SK-N-SH (cell line): Measurements from ENCODE around the gene SLC27A4. TPM values are rescaled to one million over a fixed set of nuclear protein-coding genes. Genes with fewer than 3 reads are reported as not detected.

ENCODE experiments used
- CTCF ChIA-PET: fragments of 300-600, 350-600 bp; formaldehyde crosslinking; extraction: SDS; loops from one replicate; lab custom pipeline; 2021; lab: Yijun Ruan, JAX
- POLR2A ChIA-PET: fragments of 350-600 bp; sonication (Branson Sonifier 250); formaldehyde crosslinking; extraction: SDS; loops from one replicate; lab custom pipeline; 2020; ENCODE audit warnings: antibody characterized with exemption, inconsistent platforms; lab: Yijun Ruan, JAX
- DNase-seq: peaks from one replicate; pipeline ENCODE4 v3.0.0; 2012
- H2AFZ ChIP-seq: fragments of 200-600 bp; sonication (generic); 2 replicates; pipeline ENCODE4 v1.8.1; 2016; ENCODE audit warnings: antibody characterized with exemption, mild to moderate bottlenecking, low read depth
- H3F3A ChIP-seq: fragments of 200-600 bp; sonication (generic); replicated peaks from 2 replicates; pipeline ENCODE3; 2016; ENCODE audit warnings: antibody characterized with exemption, mild to moderate bottlenecking; ENCODE audit not compliant: insufficient read depth
- H3K27ac ChIP-seq, 2 experiments: fragments of 200-500 bp in 1 of 2; fragments of 200-600 bp in 1 of 2; sonication (Bioruptor generic) in 1 of 2; sonication (generic), shearing (Covaris generic) in 1 of 2; 2 replicates each; pipeline versions ENCODE4 v1.5.1 to v1.6.1; 2014 to 2016; ENCODE audit warnings: low read depth in 2 of 2, inconsistent platforms in 1 of 2, low read length in 1 of 2, mild to moderate bottlenecking in 1 of 2, mixed read lengths in 1 of 2
- H3K27me3 ChIP-seq: fragments of 200-600 bp; sonication (generic), shearing (Covaris generic); 2 replicates; pipeline ENCODE4 v1.6.1; 2016; ENCODE audit warnings: mixed run types; ENCODE audit not compliant: insufficient read depth
- H3K36me3 ChIP-seq, 2 experiments: fragments of 200-500 bp in 1 of 2; fragments of 200-600 bp in 1 of 2; sonication (Bioruptor generic) in 1 of 2; sonication (generic) in 1 of 2; replicated peaks in 1 of 2; 2 replicates each; pipeline versions ENCODE3 to v1.5.1; 2014 to 2016; ENCODE audit warnings: low read length in 1 of 2, mild to moderate bottlenecking in 1 of 2; ENCODE audit not compliant: insufficient read depth in 2 of 2, control insufficient read depth in 1 of 2
- H3K4me1 ChIP-seq, 2 experiments: fragments of 200-500 bp in 1 of 2; fragments of 200-600 bp in 1 of 2; sonication (Bioruptor generic) in 1 of 2; sonication (generic), shearing (Covaris generic) in 1 of 2; 2 replicates each; pipeline versions ENCODE4 v1.5.1 to v1.6.1; 2014 to 2016; ENCODE audit warnings: low read depth in 1 of 2, low read length in 1 of 2, mixed run types in 1 of 2; ENCODE audit not compliant: insufficient read depth in 2 of 2, control insufficient read depth in 1 of 2
- H3K4me2 ChIP-seq: fragments of 200-600 bp; sonication (generic), shearing (Covaris generic); 2 replicates; pipeline ENCODE4 v1.6.1; 2017; ENCODE audit warnings: mixed run types
- H3K4me3 ChIP-seq, 2 experiments: fragments of 200-500 bp in 1 of 2; fragments of 200-600 bp in 1 of 2; sonication (Bioruptor generic) in 1 of 2; sonication (generic), shearing (Covaris generic) in 1 of 2; 2 replicates each; pipeline versions ENCODE4 v1.5.1 to v1.8.1; 2014 to 2016; ENCODE audit warnings: low read depth in 2 of 2, inconsistent platforms in 1 of 2, low read length in 1 of 2, mild to moderate bottlenecking in 1 of 2, mixed read lengths in 1 of 2, moderate library complexity in 1 of 2
- H3K79me2 ChIP-seq: fragments of 200-600 bp; sonication (generic); 2 replicates; pipeline ENCODE4 v1.8.1; 2017; ENCODE audit warnings: mild to moderate bottlenecking; ENCODE audit not compliant: insufficient read depth
- H3K9ac ChIP-seq: fragments of 200-600 bp; sonication (generic); 2 replicates; pipeline ENCODE4 v1.6.1; 2017; ENCODE audit warnings: mixed run types
- H3K9me2 ChIP-seq: fragments of 200-600 bp; sonication (generic); 2 replicates; pipeline ENCODE4 v1.6.1; 2017; ENCODE audit warnings: mixed run types
- H3K9me3 ChIP-seq: fragments of 200-600 bp; sonication (generic); 2 replicates; pipeline ENCODE4 v1.6.1; 2017; ENCODE audit warnings: mixed run types, mild to moderate bottlenecking, moderate library complexity
- H4K20me1 ChIP-seq: fragments of 200-600 bp; sonication (generic); 2 replicates; pipeline ENCODE4 v1.6.1; 2017; ENCODE audit warnings: mild to moderate bottlenecking, mixed run types; ENCODE audit not compliant: insufficient read depth
- ELF1 ChIP-seq: IDR thresholded peaks from 2 replicates; pipeline ENCODE4 v1.4.0; 2012
- EP300 ChIP-seq, 2 experiments: IDR thresholded peaks; 2 replicates each; pipeline versions ENCODE4 v1.4.0 to v1.6.1; 2012; ENCODE audit warnings: borderline replicate concordance in 1 of 2, low read depth in 1 of 2, low read length in 1 of 2
- FOXJ3 ChIP-seq: sonication (generic); formaldehyde crosslinking; IDR thresholded peaks from 2 replicates; pipeline ENCODE4 v1.5.1; 2020; ENCODE audit warnings: mild to moderate bottlenecking, missing genetic modification reagents
- FOXM1 ChIP-seq: IDR thresholded peaks from 2 replicates; pipeline ENCODE4 v1.4.0; 2012; ENCODE audit warnings: low read depth, mild to moderate bottlenecking
- GABPA ChIP-seq: IDR thresholded peaks from 2 replicates; pipeline ENCODE4 v1.4.0; 2012; ENCODE audit warnings: low read depth, mild to moderate bottlenecking
- MXI1 ChIP-seq: IDR thresholded peaks from 2 replicates; pipeline ENCODE4 v1.6.1; 2012; ENCODE audit warnings: mild to moderate bottlenecking, low read depth, low read length, improper control_type of control experiment
- NFIC ChIP-seq: IDR thresholded peaks from 2 replicates; pipeline ENCODE4 v1.4.0; 2012; ENCODE audit warnings: borderline replicate concordance
- RCOR1 ChIP-seq: fragments of 150-350 bp; IDR thresholded peaks from 2 replicates; pipeline ENCODE4 v1.6.1; 2017; ENCODE audit warnings: antibody characterized with exemption, low read length
- RFX5 ChIP-seq: IDR thresholded peaks from 2 replicates; pipeline ENCODE4 v1.6.1; 2012; ENCODE audit warnings: mild to moderate bottlenecking, improper control_type of control experiment, low read length
- RXRA ChIP-seq: IDR thresholded peaks from 2 replicates; pipeline ENCODE4 v1.4.0; 2012; ENCODE audit warnings: low read depth, mild to moderate bottlenecking, borderline replicate concordance
- SMC3 ChIP-seq: IDR thresholded peaks from 2 replicates; pipeline ENCODE4 v1.6.1; 2012; ENCODE audit warnings: low read depth, low read length, improper control_type of control experiment
- TCF12 ChIP-seq: IDR thresholded peaks from 2 replicates; pipeline ENCODE4 v1.4.0; 2012
- TEAD4 ChIP-seq: IDR thresholded peaks from 2 replicates; pipeline ENCODE4 v1.4.0; 2012; ENCODE audit warnings: mild to moderate bottlenecking, borderline replicate concordance; ENCODE audit not compliant: insufficient read depth
- WGBS: methylation state at CpG from one replicate; pipeline ENCODE4 v1.1.6; 2017; ENCODE audit warnings: low lambda C conversion rate; 5-methylcytosine and 5-hydroxymethylcytosine counted together
- polyA plus RNA-seq, 3 experiments: library from polyadenylated mRNA; depleted of rRNA; stranded (reverse); fragments of >200 nt; gene quantifications; 2 replicates each; pipeline ENCODE4 v1.2.3, GENCODE V29; 2012
- TF ChIP-seq, protein P1 (sequence below): IDR thresholded peaks from 2 replicates; pipeline ENCODE4; 2012
- TF ChIP-seq, protein P2 (sequence below): fragments of 200-600 bp; sonication (generic); IDR thresholded peaks from 2 replicates; pipeline ENCODE4 v1.6.1; 2017; ENCODE audit warnings: antibody characterized with exemption, mild to moderate bottlenecking, moderate library complexity
- TF ChIP-seq, protein P3 (sequence below): IDR thresholded peaks from 2 replicates; pipeline ENCODE4 v1.6.1; 2012; ENCODE audit warnings: mild to moderate bottlenecking, low read depth, low read length, moderate library complexity
- TF ChIP-seq, protein P4 (sequence below): IDR thresholded peaks from 2 replicates; pipeline ENCODE4 v1.4.0; 2012; ENCODE audit warnings: low read depth, borderline replicate concordance

Gene SLC27A4
- polyA plus RNA-seq, 1 of the 3 experiments (the other 2 are of a cell fraction), result 24.1 TPM

DNA sequence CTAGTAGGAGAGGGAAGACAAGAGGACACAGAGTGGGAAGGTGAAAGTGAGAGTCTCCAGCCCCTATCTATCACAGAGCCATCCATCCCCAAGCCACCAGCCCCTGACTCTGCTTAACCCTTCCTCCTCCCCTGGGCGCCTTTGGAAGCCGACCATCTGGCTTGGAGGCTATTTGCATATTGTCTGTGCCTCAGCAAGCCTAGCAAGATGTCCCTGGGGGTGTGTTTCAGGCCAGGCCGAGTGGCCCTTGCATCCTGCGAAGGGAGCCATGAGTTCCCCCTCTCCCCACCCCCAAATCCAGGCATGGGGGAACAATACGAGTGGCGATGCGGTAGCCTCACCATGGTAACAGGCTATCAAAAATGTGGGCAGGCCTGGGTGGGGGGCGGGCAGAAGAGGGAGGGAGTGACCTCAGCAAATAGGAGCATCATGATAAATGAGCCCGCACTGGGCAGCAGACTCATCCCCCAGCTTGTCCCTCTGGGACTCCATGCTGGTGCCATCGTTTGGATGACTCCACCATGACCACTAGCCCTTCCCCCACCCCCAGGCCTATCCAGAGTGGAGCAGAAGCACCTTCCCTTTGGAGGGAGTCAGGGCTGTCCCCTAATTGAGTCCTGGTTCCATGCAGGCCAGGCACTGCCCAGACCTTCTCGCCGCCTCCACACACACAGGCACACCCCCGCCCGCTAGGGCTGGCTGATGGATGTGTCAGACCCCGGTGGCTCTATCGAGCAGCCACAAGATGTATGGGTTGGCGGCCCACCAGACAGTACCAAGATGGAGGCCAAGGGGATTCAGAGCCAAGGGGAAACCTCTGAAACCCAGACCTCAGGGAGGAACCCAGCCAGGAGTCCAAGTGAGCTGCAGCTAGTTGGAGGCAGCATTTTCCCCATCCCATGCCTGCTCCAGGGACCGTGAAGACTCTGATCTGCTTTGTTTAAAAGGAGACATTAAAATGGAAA lies 45.5 kb downstream of the SLC27A4 start:
- Histone ChIP-seq H3K27me3 (no peaks in the 10 kb centered on the region), H2AFZ (no peak overlapping the region), H3K9me3 (no peaks in the 10 kb centered on the region), H3K9me2 (no peaks in the 10 kb centered on the region), H3K27ac (no peak overlapping the region), H3K36me3 (peaks cover 11 to 69% of the 10 kb centered on the region in 2 experiments), H4K20me1 (no peaks in the 10 kb centered on the region), H3K4me2 (no peak overlapping the region), H3K4me3 (no peak overlapping the region), H3K4me1 (peaks cover 0 to 12% of the 10 kb centered on the region in 2 experiments; a peak in 1 of 4 replicates), H3K9ac (no peak overlapping the region), H3F3A (no peaks in the 10 kb centered on the region), H3K79me2 (peaks cover 13% of the 10 kb centered on the region; the same call in 1 of the 2 replicates)
- TF ChIP-seq FOXJ3 (CRISPR knock-in tag) (no peak), FOXM1 (no peak), RFX5 (no peak), TEAD4 (no peak), ELF1 (no peak), MXI1 (no peak), TCF12 (no peak), EP300 (IDR thresholded peaks at IDR 0.05; ENCODE audit: borderline replicate concordance in 1 of 2, low read depth in 1 of 2, low read length in 1 of 2) (no peak), RCOR1 (no peak), RXRA (no peak), SMC3 (no peak), GABPA (no peak), NFIC (no peak)
- TF ChIP-seq, protein P1, sequence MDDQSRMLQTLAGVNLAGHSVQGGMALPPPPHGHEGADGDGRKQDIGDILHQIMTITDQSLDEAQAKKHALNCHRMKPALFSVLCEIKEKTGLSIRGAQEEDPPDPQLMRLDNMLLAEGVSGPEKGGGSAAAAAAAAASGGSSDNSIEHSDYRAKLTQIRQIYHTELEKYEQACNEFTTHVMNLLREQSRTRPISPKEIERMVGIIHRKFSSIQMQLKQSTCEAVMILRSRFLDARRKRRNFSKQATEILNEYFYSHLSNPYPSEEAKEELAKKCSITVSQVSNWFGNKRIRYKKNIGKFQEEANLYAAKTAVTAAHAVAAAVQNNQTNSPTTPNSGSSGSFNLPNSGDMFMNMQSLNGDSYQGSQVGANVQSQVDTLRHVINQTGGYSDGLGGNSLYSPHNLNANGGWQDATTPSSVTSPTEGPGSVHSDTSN, result no peak
- TF ChIP-seq, protein P2, sequence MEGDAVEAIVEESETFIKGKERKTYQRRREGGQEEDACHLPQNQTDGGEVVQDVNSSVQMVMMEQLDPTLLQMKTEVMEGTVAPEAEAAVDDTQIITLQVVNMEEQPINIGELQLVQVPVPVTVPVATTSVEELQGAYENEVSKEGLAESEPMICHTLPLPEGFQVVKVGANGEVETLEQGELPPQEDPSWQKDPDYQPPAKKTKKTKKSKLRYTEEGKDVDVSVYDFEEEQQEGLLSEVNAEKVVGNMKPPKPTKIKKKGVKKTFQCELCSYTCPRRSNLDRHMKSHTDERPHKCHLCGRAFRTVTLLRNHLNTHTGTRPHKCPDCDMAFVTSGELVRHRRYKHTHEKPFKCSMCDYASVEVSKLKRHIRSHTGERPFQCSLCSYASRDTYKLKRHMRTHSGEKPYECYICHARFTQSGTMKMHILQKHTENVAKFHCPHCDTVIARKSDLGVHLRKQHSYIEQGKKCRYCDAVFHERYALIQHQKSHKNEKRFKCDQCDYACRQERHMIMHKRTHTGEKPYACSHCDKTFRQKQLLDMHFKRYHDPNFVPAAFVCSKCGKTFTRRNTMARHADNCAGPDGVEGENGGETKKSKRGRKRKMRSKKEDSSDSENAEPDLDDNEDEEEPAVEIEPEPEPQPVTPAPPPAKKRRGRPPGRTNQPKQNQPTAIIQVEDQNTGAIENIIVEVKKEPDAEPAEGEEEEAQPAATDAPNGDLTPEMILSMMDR, result no peak
- TF ChIP-seq, protein P3, sequence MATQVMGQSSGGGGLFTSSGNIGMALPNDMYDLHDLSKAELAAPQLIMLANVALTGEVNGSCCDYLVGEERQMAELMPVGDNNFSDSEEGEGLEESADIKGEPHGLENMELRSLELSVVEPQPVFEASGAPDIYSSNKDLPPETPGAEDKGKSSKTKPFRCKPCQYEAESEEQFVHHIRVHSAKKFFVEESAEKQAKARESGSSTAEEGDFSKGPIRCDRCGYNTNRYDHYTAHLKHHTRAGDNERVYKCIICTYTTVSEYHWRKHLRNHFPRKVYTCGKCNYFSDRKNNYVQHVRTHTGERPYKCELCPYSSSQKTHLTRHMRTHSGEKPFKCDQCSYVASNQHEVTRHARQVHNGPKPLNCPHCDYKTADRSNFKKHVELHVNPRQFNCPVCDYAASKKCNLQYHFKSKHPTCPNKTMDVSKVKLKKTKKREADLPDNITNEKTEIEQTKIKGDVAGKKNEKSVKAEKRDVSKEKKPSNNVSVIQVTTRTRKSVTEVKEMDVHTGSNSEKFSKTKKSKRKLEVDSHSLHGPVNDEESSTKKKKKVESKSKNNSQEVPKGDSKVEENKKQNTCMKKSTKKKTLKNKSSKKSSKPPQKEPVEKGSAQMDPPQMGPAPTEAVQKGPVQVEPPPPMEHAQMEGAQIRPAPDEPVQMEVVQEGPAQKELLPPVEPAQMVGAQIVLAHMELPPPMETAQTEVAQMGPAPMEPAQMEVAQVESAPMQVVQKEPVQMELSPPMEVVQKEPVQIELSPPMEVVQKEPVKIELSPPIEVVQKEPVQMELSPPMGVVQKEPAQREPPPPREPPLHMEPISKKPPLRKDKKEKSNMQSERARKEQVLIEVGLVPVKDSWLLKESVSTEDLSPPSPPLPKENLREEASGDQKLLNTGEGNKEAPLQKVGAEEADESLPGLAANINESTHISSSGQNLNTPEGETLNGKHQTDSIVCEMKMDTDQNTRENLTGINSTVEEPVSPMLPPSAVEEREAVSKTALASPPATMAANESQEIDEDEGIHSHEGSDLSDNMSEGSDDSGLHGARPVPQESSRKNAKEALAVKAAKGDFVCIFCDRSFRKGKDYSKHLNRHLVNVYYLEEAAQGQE, result no peak
- TF ChIP-seq, protein P4, sequence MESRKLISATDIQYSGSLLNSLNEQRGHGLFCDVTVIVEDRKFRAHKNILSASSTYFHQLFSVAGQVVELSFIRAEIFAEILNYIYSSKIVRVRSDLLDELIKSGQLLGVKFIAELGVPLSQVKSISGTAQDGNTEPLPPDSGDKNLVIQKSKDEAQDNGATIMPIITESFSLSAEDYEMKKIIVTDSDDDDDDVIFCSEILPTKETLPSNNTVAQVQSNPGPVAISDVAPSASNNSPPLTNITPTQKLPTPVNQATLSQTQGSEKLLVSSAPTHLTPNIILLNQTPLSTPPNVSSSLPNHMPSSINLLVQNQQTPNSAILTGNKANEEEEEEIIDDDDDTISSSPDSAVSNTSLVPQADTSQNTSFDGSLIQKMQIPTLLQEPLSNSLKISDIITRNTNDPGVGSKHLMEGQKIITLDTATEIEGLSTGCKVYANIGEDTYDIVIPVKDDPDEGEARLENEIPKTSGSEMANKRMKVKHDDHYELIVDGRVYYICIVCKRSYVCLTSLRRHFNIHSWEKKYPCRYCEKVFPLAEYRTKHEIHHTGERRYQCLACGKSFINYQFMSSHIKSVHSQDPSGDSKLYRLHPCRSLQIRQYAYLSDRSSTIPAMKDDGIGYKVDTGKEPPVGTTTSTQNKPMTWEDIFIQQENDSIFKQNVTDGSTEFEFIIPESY, result no peak
- 97% methylated on average over 13 of the region's 18 CpGs for WGBS
- POLR2A ChIA-PET, result no interaction called here
- CTCF ChIA-PET, result interaction anchor here (1.1 to 4.6 kb wide), 5 partner anchors 24 to 44 kb away, joined by 3 to 22 read pairs (median 5); partner anchors contain the start of gene CERCAM
- DNase-seq, result no peak
